ENCODE measurements around the gene SHC3. TPM values are rescaled to one million over a fixed set of nuclear protein-coding genes. Genes with fewer than 3 reads are reported as not detected.

The SHC3 gene
- total and polyA plus RNA-seq, 9 of the 15 experiments (the other 6 are each of a cell fraction or from before 2014, with no cell fraction given) = not detected

DNA sequence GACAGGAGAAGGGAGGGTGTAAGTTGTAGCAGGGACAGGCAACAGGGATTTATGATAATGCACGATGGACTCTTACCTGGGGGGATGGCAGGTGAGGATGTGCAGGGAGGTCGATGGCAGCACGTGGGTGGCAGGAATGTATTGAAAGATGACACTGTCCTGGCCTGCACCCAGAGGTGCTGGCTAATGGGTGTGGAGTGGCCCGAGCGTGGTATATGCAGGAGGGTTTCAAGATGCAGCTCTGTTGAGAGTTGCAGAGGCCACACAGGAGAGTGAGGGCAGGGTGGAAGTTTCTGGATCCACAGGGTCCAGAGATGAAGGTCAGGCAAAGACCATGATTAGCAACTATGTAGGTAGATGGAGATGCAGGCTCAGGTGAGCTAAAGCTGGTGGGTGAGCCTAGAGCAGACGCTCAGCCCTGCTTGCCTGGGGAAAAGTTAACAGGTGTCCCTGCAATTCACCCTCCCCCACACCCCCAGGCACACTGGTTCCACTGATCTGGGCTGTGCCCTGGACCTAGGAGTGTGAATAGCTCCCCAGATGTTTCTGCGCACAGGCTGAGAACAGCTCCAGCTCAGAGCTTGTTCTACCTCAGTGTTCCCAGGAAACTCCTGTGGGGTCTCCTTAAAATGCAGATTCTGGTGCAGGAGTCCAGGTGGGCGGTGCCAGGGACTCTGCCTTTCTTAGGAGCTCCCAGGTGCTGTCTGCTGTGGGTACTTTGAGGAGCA lies 208.8 kb downstream of the SHC3 start:
- intact Hi-C loops (cut with micrococcal nuclease) = no loop called here
- TF ChIP-seq, protein P1, sequence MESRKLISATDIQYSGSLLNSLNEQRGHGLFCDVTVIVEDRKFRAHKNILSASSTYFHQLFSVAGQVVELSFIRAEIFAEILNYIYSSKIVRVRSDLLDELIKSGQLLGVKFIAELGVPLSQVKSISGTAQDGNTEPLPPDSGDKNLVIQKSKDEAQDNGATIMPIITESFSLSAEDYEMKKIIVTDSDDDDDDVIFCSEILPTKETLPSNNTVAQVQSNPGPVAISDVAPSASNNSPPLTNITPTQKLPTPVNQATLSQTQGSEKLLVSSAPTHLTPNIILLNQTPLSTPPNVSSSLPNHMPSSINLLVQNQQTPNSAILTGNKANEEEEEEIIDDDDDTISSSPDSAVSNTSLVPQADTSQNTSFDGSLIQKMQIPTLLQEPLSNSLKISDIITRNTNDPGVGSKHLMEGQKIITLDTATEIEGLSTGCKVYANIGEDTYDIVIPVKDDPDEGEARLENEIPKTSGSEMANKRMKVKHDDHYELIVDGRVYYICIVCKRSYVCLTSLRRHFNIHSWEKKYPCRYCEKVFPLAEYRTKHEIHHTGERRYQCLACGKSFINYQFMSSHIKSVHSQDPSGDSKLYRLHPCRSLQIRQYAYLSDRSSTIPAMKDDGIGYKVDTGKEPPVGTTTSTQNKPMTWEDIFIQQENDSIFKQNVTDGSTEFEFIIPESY (CRISPR knock-in tag; IDR thresholded peaks at IDR 0.05) = no peak
- no peak for TF ChIP-seq HDAC2 (IDR thresholded peaks at IDR 0.05)
- TF ChIP-seq ZSCAN29 (IDR thresholded peaks at IDR 0.05) = no peak
- TF ChIP-seq SPI1 (IDR thresholded peaks at IDR 0.05; ENCODE audit: borderline replicate concordance, low read depth, low read length) = no peak
- TF ChIP-seq FOXO4 (CRISPR knock-in tag; IDR thresholded peaks at IDR 0.05) = no peak
- TF ChIP-seq, protein P2, sequence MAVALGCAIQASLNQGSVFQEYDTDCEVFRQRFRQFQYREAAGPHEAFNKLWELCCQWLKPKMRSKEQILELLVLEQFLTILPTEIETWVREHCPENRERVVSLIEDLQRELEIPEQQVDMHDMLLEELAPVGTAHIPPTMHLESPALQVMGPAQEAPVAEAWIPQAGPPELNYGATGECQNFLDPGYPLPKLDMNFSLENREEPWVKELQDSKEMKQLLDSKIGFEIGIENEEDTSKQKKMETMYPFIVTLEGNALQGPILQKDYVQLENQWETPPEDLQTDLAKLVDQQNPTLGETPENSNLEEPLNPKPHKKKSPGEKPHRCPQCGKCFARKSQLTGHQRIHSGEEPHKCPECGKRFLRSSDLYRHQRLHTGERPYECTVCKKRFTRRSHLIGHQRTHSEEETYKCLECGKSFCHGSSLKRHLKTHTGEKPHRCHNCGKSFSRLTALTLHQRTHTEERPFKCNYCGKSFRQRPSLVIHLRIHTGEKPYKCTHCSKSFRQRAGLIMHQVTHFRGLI (CRISPR knock-in tag; IDR thresholded peaks at IDR 0.05) = no peak
- TF ChIP-seq, protein P3, sequence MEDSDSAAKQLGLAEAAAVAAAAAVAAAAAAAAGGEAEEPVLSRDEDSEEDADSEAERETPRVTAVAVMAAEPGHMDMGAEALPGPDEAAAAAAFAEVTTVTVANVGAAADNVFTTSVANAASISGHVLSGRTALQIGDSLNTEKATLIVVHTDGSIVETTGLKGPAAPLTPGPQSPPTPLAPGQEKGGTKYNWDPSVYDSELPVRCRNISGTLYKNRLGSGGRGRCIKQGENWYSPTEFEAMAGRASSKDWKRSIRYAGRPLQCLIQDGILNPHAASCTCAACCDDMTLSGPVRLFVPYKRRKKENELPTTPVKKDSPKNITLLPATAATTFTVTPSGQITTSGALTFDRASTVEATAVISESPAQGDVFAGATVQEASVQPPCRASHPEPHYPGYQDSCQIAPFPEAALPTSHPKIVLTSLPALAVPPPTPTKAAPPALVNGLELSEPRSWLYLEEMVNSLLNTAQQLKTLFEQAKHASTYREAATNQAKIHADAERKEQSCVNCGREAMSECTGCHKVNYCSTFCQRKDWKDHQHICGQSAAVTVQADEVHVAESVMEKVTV (CRISPR knock-in tag; IDR thresholded peaks at IDR 0.05) = no peak
- TF ChIP-seq ZNF592 (IDR thresholded peaks at IDR 0.05) = no peak
- no peak for TF ChIP-seq FOXJ3 (CRISPR knock-in tag; IDR thresholded peaks at IDR 0.05)
- no peak for TF ChIP-seq CAMTA2 (CRISPR knock-in tag; conservative IDR thresholded peaks at IDR 0.05)
- TF ChIP-seq U2AF2 (optimal IDR thresholded peaks at IDR 0.05; ENCODE audit: low read depth, low read length) = no peak

More for the DNA sequence above, 208.8 kb downstream of the SHC3 start:
- Histone ChIP-seq H3K4me3 (no peak overlapping the region), H3K36me3 (ENCODE audit: control insufficient read depth, insufficient read depth, low read length) (no peaks in the 10 kb centered on the region), H4K20me1 (replicated peaks; ENCODE audit: control insufficient read depth, insufficient read depth, low read length) (no peaks in the 10 kb centered on the region), H3K27ac (ENCODE audit: extremely low read depth, low read depth, low read length) (no peak overlapping the region), H2AFZ (ENCODE audit: low read depth, low read length) (no peak overlapping the region), H3K4me2 (ENCODE audit: insufficient read depth, low read length) (no peak overlapping the region), H3K27me3 (ENCODE audit: control insufficient read depth in 2 of 2, insufficient read depth in 2 of 2, low read length in 2 of 2) (peaks cover 0 to 4% of the 10 kb centered on the region in 2 experiments; a peak in 1 of 5 replicates), H3K4me1 (replicated peaks in 1 of 2; ENCODE audit: control insufficient read depth in 2 of 2, insufficient read depth in 2 of 2, low read length in 2 of 2) (peaks cover 0 to 3% of the 10 kb centered on the region in 2 experiments; a peak in 1 of 5 replicates), H3K9ac (ENCODE audit: insufficient read depth in 1 of 2, low read depth in 2 of 2, low read length in 2 of 2) (no peak overlapping the region), H3K9me3 (replicated peaks; ENCODE audit: control insufficient read depth, insufficient read depth, low read depth, low read length) (no peaks in the 10 kb centered on the region), H3K9me1 (ENCODE audit: control insufficient read depth, insufficient read depth, low read length) (no peaks in the 10 kb centered on the region), H3K79me2 (ENCODE audit: control insufficient read depth, insufficient read depth, low read length) (no peaks in the 10 kb centered on the region)
- ATAC-seq (no peak), FAIRE-seq (no peak), DNase-seq (ENCODE audit: extremely low read depth in 1 of 4, low spot score in 3 of 4) (no peak)
- in situ Hi-C loops (cut with MboI) = no loop called here
- POLR2A ChIA-PET = interaction anchor here (1.2 kb wide), 1 partner anchor 10 kb away, joined by 3 read pairs; no protein-coding TSS in a partner anchor
- no TSS peak for BruUV-seq (replicated peaks)
- WGBS (ENCODE audit: insufficient coverage, low coverage, missing lambda C conversion rate) = 14% methylated on average over 8 of the region's 8 CpGs
- CTCF ChIA-PET (ENCODE audit: low intra/inter-chr PET ratio) = no interaction called here
